ENCODE measurements around the gene QDPR.

Gene QDPR

GRCh38 chr4:17528551-17529165 lies 16.8 kb upstream of the QDPR start:
- DNase-seq (ENCODE audit: low spot score): no peak

GRCh38 chr4:17526695-17527477 lies 15.0 kb upstream of the QDPR start:
- DNase-seq (ENCODE audit: low spot score): no peak

- no peak for DNase-seq (ENCODE audit: low spot score)
Observed at GRCh38 chr4:17523662-17524061, 11.8 kb upstream of the QDPR start.

- DNase-seq (ENCODE audit: low spot score): no peak
Observed at GRCh38 chr4:17521595-17521994, 9.7 kb upstream of the QDPR start.

GRCh38 chr4:17517664-17518063 lies 5.8 kb upstream of the QDPR start:
- no peak for DNase-seq (ENCODE audit: low spot score)

GRCh38 chr4:17516980-17517379 lies 5.1 kb upstream of the QDPR start:
- no peak for DNase-seq (ENCODE audit: low spot score)

- DNase-seq (ENCODE audit: low spot score): no peak
Observed at GRCh38 chr4:17515445-17516407, 3.8 kb upstream of the QDPR start.

GRCh38 chr4:17514865-17515264 lies 3.0 kb upstream of the QDPR start, which contains the start of gene CLRN2:
TSS of gene CLRN2 (plus strand) at chr4:17515165. CDS start at chr4:17515267, 102 bp downstream.
- no peak for DNase-seq (ENCODE audit: low spot score)

GRCh38 chr4:17512973-17513665 lies 1.2 kb upstream of the QDPR start:
- DNase-seq (ENCODE audit: low spot score): no peak

GRCh38 chr4:17511509-17511949 lies 361 bp downstream of the QDPR start:
- peak; percentile 47 for DNase-seq (ENCODE audit: low spot score)

- peak; percentile 44 for DNase-seq (ENCODE audit: low spot score)
Observed at GRCh38 chr4:17511051-17511450, 839 bp downstream of the QDPR start.

- DNase-seq (ENCODE audit: low spot score): no peak
Observed at GRCh38 chr4:17510582-17510981, 1.3 kb downstream of the QDPR start.

GRCh38 chr4:17504081-17504480 lies 7.8 kb downstream of the QDPR start:
- no peak for DNase-seq (ENCODE audit: low spot score)

GRCh38 chr4:17502756-17503155 lies 9.1 kb downstream of the QDPR start:
- no peak for DNase-seq (ENCODE audit: low spot score)

GRCh38 chr4:17500574-17500973 lies 11.3 kb downstream of the QDPR start:
- DNase-seq (ENCODE audit: low spot score): no peak

GRCh38 chr4:17497890-17498523 lies 13.9 kb downstream of the QDPR start:
- DNase-seq (ENCODE audit: low spot score): peak; percentile 41

- no peak for DNase-seq (ENCODE audit: low spot score)
Observed at GRCh38 chr4:17494258-17495190, 17.4 kb downstream of the QDPR start.

- DNase-seq (ENCODE audit: low spot score): no peak
Observed at GRCh38 chr4:17493619-17494018, 18.3 kb downstream of the QDPR start.

GRCh38 chr4:17492876-17493275 lies 19.0 kb downstream of the QDPR start:
- no peak for DNase-seq (ENCODE audit: low spot score)

GRCh38 chr4:17492058-17492741 lies 19.7 kb downstream of the QDPR start:
- DNase-seq (ENCODE audit: low spot score): no peak

All from HuH-7.5 (cell line).